Measurements from ENCODE around the gene PLA1A.
"Not testable (repeated sequence)": the region's sequence is repeated elsewhere in the genome, so short reads cannot be mapped to it uniquely, and the experiment has no call there.

Gene PLA1A

DNA sequence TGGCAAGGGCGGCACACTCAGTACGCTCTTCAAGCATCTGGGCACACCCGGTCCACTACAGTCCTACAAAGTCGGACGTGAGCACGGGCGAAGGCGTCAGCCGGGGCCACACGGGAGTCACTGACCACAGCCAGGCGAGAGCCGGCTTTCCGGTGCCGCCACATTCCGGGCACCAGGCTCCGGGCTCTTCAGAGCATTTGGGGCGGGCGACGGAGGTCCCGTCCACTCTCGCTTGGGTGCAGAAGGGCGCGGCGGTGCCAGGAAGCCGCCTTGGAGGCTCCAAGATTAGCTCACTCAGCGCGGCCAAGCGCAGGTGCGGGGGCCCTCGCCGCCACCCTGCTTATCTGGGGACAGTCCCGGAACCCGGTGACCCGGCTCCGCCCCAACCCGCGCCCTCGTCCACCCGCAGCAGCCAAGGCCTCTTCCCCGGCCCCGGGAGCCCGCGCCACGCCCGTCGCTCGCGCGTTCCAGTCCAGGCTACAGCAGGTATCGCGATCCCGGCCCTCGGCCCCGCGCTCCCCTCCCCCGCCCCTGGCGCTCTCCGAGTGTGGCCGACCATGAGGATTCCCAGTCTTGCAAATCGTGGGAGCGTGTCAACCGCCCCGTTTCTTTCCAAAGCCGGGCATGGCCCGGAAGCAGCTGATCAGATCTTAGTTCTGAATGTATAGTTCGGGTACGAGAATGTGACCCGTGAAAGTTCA, 18.2 kb upstream of the PLA1A start, which contains the start of gene ADPRH:
TSS of gene ADPRH (plus strand) at position 127 of the 701 bp plus-strand sequence. CDS start 2,678 bp downstream, outside the sequence.
- DNase-seq = no peak

GRCh38 chr3:119580067-119580760, 17.5 kb upstream of the PLA1A start:
- DNase-seq = no peak

DNA sequence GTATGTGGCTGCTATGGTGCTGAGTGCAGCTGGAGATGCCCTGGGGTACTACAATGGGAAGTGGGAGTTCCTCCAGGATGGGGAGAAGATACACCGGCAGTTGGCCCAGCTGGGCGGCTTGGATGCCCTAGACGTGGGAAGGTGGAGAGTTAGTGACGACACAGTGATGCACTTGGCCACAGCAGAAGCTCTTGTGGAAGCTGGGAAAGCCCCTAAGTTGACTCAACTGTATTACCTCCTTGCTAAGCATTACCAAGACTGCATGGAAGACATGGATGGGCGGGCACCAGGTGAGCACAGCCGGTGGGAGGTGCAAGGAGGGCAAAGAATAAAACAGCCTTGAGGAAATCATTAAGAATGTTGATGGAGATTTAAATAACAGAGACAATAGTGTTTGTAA, 15.5 kb upstream of the PLA1A start:
- DNase-seq = no peak

DNA sequence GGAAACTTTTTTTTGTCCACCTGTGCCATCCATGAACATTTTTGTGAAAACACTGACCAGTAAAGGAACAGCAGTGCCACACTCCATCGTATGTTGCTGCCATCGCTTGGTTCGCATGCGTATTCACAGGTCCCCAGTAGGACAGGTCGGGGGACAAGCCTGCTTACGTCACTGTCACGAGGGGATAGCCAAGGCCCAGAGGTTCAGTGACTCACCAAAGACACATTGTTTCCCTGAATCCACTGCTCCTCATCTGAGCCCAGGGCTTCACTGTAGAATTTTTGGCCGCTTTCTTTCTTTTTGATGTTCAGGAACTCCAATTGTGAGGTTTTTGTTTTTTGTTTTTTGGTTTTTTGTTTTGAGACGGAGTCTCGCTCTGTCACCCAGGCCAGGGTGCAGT, 12.5 kb upstream of the PLA1A start:
- DNase-seq = no peak

GRCh38 chr3:119585856-119586570, 11.7 kb upstream of the PLA1A start:
- DNase-seq = no peak

DNA sequence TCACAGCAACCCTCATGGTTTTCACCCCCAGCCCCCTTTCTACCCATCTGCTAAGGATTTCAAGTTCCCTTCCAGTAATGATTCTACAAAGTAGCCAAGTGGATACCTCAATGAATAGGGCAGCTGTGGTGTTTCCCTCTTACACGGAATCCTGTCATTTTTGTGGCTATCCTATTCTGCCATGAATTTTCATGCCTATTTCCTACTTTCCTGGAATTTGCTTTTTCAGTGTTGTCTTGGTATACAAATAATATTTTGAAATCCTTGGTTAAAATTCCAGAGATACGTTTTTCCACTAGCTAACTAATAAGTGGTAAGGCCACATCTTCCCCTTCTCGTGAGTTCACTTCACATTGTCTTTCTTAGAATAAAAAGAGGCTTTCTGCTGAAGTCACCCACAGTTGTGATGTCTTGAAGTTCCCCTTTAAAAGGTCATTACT, 10.9 kb upstream of the PLA1A start:
- no peak for DNase-seq

DNA sequence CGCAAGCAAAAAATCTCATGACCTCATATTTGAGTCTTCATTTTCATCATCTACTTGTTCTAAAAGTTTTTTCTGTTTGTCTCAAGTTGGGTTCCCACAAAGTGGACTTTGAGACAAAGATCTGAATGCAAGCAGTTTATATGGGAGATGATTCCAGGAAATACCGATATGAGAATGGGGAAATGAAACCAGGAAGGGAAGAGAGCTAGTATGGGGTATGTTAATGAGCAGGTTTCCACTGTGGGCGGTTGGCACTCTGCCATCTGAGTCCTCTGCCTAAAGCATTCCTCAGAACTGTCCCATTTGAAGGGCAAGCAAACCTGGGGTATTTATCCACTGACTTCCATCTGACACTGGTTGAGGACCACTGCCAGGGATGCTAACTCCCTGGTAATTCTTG, 9.6 kb upstream of the PLA1A start:
- no peak for DNase-seq

DNA sequence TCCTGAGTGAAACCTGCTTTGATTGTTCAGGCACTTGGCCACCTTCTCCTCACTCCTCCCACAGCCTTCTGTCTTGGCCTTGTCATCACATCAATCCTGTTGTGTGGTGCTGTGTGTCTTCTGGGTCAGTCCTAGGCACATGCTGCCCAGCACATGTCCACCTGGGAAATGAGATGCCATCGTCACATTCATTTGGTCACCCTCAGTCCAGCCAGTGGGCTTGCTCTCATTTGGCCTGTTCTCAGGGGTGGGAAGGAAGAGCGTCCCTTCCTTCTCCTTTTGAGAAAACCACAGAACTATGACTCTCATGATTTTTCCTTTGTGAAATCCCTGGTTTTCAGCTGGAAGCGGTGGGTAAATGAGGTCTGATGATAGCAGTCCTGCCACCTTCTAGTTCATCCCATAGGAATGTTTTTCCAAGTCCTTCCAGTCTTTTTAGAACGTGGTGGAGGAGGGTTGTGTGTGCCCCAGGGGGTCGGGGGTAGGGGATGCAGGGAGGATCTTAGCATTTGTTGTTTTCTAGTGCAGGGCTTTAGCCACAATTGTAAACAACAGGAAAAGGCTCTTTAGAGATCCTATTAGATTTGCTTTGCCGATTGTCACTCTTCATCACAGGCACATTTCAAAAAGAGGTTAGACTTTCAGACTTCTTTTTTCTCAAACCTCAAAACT, 8.4 kb upstream of the PLA1A start:
- DNase-seq = no peak

DNA sequence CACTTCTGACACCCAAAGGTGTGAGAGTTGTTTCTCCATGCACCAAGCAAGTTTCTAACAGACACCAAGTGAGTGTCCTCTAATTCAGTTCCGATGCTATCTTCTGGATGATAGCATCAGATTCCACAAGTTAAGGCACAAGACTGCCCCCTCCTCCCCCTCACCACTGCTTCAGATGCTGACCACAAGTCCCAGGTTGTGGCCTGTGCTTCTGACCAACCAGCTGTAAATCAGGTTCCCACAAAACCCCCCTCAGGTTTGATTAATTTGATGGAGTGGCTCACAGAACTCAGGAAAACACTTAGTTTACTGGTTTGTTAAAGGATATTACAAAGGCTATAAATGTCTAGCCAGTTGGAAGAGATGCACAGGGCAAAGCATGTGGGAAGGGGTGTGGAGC, 7.0 kb upstream of the PLA1A start:
- DNase-seq = no peak

DNA sequence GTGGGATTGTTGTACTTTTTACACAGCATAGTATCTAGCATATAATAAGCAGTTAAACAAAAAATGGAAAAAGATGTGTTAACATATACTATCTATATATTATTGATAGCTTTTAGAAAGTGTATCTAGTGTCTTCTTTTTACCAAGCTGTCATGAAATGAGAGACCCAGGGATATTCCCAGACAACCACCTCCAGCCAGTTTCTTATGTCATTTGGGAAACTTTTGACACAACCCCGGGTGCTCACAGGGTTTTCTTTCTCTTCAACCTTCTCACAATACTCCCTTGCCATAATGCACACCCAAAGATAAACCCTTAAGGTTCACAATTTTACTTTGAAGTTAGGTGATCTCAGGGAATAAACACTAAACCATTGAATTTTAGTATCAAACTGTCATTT, 4.8 kb upstream of the PLA1A start:
- no peak for DNase-seq

GRCh38 chr3:119594066-119594465, 3.6 kb upstream of the PLA1A start:
- no peak for DNase-seq

DNA sequence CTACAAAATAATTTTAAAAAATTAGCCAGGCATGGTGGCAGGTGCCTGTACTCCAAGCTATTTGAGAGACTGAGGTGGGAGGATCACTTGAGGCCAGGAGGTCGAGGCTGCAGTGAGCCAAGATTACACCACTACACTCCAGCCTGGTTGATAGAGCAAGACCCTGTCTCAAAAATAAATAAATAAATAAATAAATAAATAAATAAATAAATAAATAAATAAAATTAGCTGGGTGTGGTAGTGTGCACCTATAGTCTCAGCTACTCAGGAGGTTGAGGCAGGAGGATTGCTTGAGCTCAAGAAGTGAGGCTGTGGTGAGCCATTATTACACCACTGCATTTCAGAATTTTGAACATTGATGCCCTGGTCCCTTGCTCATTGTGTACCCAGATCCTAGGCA, 2.8 kb upstream of the PLA1A start:
- DNase-seq = not testable (repeated sequence)

DNA sequence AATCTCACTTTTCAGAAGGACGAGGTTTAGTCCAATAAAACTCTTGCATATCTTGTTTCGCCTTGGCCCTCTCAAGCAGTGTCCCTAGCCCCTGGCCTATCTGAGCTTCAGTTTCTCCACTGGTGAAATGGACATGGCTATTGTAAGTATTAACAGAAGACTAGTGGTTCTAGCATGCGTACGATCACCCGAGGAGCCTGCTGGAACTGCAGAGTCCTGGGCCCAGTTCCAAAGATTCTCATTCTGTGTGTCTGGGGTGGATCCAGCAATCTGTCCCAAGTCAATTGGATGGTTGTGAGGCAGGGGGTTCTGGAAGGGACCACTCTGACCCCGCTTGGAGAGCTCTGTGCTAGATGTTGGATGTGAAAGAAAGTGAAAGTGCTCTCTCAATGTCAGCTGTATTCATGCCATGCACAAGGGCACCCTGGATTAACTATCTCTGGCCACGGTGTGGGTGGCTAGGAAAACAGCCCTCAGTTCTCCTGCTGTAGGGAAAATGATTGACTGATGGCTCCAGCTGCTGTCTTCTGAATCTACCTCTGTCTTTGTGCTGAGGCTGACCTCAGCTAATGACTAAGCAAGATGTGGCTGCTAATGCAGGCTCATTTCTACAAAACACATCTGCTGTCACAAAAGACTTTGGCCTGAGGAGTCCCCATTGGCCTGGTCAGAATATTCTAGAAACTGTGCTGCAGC, 1.9 kb upstream of the PLA1A start:
- DNase-seq = no peak

DNA sequence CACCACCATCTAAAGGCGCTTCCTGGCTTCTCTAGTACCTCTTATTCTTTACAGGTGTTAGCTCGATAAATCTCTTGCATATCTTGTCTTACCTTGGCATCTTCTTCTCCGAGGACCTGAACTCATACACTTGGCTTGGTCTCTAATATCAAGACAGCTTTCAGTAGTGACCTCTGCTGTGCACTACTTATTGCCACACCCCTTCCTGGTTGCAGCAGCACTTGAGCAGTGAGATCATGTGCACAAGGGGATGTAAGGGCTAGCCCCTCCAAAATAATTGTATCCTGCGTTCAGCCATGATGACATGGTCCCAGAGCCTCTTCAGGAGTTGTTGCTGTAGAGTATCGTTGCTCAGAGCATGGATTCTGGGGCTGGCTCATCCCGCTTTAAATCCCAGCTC, 1.3 kb upstream of the PLA1A start:
- no peak for DNase-seq

DNA sequence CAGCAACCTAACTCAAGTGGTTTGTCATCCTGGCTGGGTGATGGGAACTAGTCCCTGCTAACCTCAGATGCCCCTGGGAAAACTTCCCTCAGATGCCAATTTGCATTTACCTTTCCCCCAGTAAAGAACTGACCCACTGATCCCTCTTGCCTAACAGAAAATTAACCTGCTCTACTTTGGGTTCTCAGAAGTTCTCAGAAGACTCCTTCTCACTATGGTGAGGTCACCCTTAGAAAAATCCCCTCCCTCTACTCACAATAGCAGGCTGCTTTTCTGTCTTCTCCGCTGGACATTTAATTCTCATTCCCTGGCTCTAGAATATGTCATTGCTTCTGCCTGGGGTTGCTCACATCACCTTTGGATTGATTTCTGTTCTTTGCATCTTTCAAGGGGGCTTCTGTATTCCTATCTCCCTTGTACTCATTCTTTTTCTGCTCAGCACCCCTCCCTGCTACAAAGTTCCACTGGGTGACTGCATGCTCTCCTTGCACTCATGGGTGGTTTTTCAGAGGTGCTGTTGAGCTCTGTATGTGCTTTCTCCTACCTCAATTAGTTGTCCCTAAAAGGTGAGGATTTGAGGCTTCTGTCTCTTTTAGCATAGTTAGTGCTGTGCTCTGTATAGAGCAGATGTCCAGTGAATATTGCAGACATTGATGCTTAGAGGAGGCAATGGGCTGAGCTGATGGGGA, 869 bp downstream of the PLA1A start:
- DNase-seq = no peak

DNA sequence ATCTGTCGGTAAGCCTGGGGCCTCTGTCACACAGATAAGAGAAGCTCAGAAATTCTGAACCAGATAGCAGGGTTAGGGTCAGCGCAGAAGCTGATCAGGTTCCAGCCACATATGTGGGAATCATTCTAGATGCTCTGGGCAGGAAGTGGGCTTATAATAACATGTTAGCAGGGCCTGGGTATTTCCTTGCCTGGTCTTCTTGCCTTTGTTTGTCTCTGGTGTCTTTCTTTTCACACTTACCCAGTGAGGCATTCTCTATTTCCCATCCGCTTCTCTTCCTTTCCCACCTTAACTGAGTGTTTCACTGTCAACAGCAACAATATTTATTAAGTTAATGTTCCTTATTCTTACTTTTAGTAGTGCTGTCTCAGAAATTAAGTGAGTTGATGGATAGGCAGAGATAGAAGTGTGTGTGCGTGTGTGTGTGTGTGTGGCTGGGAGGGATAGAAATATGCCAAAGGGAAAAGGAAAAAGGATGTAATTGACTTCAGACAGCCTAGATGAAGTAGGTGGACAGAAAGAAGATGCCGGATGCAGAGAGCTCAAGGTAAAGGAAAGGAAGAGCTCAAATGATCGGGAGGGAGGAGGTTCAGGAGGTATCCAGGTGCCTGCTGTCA, 2.0 kb downstream of the PLA1A start:
- no peak for DNase-seq

DNA sequence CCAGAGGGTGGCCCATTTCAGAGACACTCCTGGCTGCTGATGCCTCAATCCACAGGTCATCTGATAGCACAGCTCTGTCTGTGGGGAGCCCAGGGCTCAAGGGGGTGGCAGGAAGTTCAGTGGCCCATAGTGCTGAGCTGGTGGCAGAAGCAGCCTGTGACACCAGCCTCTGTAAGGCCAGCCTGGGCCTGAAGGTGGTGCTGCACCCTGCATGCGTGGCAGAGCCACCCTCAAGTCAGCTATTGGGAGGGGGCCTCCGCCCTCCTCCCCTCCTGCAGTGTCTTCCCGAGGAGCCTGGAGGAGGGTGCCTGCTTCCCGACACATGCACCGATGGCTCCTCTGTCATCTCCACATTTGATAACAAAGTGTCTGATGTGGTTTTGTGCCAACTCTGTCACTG, 3.0 kb downstream of the PLA1A start:
- no peak for DNase-seq

DNA sequence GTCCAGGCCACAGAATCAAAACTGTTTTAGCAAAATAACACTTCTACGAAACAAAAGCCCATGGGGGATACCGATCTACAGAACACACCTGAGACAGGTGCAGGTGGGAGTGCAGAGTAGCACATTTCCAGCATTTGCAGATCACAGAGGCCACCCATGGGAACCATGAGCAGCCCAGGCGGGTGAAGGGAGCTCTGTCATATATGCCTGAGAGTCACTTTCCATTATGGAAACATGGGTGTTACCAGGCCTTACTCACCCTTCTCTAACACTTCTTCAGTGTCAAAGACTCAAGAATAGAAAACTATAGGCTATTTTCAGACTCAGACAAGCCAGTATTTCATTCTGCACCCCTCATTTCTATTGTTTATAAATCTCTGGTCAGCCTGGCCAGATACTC, 3.5 kb downstream of the PLA1A start:
- DNase-seq = no peak

- no peak for DNase-seq
Observed at GRCh38 chr3:119602676-119603075, 5.0 kb downstream of the PLA1A start.

GRCh38 chr3:119604878-119605277, 7.2 kb downstream of the PLA1A start:
- DNase-seq = no peak

DNA sequence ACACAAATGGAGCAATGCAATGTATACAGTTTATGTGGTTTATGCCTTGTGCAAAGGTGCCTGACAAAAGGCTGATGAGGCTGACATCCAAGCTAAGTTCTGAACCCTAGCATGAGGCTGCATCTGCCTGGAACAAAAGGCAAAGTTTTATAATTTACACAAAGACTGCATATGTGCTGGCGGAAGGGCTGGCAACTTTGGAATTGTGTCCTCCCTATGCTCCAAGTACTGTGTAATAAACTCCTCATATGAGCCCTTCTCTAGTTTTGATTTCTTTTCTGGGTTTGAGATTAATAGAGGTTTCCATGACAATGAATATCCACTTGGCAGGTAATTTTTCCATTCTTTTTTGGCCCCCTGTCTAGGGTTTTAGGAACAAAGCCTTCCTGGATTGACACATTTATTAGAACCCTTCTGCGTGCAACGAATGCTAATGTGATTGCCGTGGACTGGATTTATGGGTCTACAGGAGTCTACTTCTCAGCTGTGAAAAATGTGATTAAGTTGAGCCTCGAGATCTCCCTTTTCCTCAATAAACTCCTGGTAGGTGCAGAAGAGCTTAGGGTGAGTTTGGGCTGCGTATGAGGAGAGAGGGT, 10.8 kb downstream of the PLA1A start:
- no peak for DNase-seq

Measured in SIG-M5 (cell line).